ENCODE measurements around the gene HAUS8.

GRCh38 chr19:17124025-17124424 lies 48.8 kb upstream of the HAUS8 start:
- TF ChIP-seq ASH2L (IDR thresholded peaks at IDR 0.05; ENCODE audit: borderline replicate concordance, low read depth) (no peak), RAD21 (IDR thresholded peaks at IDR 0.05; ENCODE audit: insufficient read depth, low read depth, low read length) (no peak), MXI1 (IDR thresholded peaks at IDR 0.05; ENCODE audit: low read depth, low read length) (no peak)
- TF ChIP-seq, protein P1, sequence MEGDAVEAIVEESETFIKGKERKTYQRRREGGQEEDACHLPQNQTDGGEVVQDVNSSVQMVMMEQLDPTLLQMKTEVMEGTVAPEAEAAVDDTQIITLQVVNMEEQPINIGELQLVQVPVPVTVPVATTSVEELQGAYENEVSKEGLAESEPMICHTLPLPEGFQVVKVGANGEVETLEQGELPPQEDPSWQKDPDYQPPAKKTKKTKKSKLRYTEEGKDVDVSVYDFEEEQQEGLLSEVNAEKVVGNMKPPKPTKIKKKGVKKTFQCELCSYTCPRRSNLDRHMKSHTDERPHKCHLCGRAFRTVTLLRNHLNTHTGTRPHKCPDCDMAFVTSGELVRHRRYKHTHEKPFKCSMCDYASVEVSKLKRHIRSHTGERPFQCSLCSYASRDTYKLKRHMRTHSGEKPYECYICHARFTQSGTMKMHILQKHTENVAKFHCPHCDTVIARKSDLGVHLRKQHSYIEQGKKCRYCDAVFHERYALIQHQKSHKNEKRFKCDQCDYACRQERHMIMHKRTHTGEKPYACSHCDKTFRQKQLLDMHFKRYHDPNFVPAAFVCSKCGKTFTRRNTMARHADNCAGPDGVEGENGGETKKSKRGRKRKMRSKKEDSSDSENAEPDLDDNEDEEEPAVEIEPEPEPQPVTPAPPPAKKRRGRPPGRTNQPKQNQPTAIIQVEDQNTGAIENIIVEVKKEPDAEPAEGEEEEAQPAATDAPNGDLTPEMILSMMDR (IDR thresholded peaks at IDR 0.05 in 2 of 3, conservative IDR thresholded peaks at IDR 0.05 in 1 of 3; ENCODE audit: control insufficient read depth in 2 of 3, extremely low read depth in 1 of 3, insufficient read depth in 1 of 3, low read depth in 3 of 3, low read length in 3 of 3) = no peak
